NCI-H1417 (cell line): Measurements from ENCODE around the gene NOC3L.

ENCODE experiments used
- DNase-seq, 3 experiments: peaks; one replicate each; lab custom pipeline; 2025; lab: John Stamatoyannopoulos, UW

NOC3L gene

GRCh38 chr10:94303929-94304328 lies 58.8 kb downstream of the NOC3L start:
- no peak for DNase-seq

GRCh38 chr10:94300042-94300441 lies 62.7 kb downstream of the NOC3L start:
- no peak for DNase-seq

- peak in 1 of 3 experiments; percentile 73 for DNase-seq
These were observed 63.3 kb downstream of the NOC3L start for GRCh38 chr10:94299417-94299816.

- DNase-seq, result no peak
These were observed 68.6 kb downstream of the NOC3L start for GRCh38 chr10:94294168-94294567.

GRCh38 chr10:94293354-94293753 lies 69.4 kb downstream of the NOC3L start:
- no peak for DNase-seq

- DNase-seq, result no peak
These were observed 70.2 kb downstream of the NOC3L start for GRCh38 chr10:94292434-94293090.

GRCh38 chr10:94288361-94289101 lies 74.2 kb downstream of the NOC3L start:
- no peak for DNase-seq

GRCh38 chr10:94287336-94287735 lies 75.4 kb downstream of the NOC3L start:
- DNase-seq, result no peak

- DNase-seq, result no peak
These were observed 75.8 kb downstream of the NOC3L start for GRCh38 chr10:94286901-94287300.

GRCh38 chr10:94285271-94285670 lies 77.5 kb downstream of the NOC3L start:
- no peak for DNase-seq
